Progenitor cell of endocrine pancreas (in vitro differentiated cells): ENCODE data around the gene TEAD1. TPM values are rescaled to one million over a fixed set of nuclear protein-coding genes. Genes with fewer than 3 reads are reported as not detected.
A peak's percentile ranks its signal among the peaks of the same experiment; 100 is the strongest.

Experiments used
- DNase-seq: peaks from one replicate; pipeline ENCODE4 v3.0.0; 2021; ENCODE audit warnings: low spot score; ENCODE audit not compliant: unreplicated experiment
- H3K27ac Mint-ChIP-seq: 2 replicates; pipeline ENCODE4 v1.8.0; 2021; ENCODE audit warnings: mild to moderate bottlenecking, moderate library complexity, mixed read lengths
- H3K27me3 Mint-ChIP-seq: 2 replicates; pipeline ENCODE4 v1.8.0; 2021; ENCODE audit warnings: mixed read lengths
- H3K36me3 Mint-ChIP-seq: 2 replicates; pipeline ENCODE4 v1.8.0; 2022; ENCODE audit warnings: mixed read lengths; ENCODE audit not compliant: insufficient read depth
- H3K4me1 Mint-ChIP-seq: 2 replicates; pipeline ENCODE4 v1.8.0; 2021; ENCODE audit warnings: low read depth, mixed read lengths
- H3K4me3 Mint-ChIP-seq: 2 replicates; pipeline ENCODE4 v1.8.0; 2021; ENCODE audit warnings: low read depth, mild to moderate bottlenecking, moderate library complexity, mixed read lengths
- H3K9me3 Mint-ChIP-seq: 2 replicates; pipeline ENCODE4 v1.8.0; 2021; ENCODE audit warnings: low read depth, mixed read lengths
- total RNA-seq: library from RNA; stranded (reverse); gene quantifications from 2 replicates; pipeline ENCODE4 v1.2.1, GENCODE V29; 2021
- TF ChIP-seq, protein P1 (sequence below): fragments of 200-600 bp; sonication (generic); IDR thresholded peaks from one replicate; pipeline ENCODE4 v1.5.0; 2021; ENCODE audit warnings: antibody characterized with exemption, mild to moderate bottlenecking; ENCODE audit not compliant: unreplicated experiment

Gene TEAD1
- total RNA-seq, 1 donor from 2014 or later = 92.4 TPM

DNA sequence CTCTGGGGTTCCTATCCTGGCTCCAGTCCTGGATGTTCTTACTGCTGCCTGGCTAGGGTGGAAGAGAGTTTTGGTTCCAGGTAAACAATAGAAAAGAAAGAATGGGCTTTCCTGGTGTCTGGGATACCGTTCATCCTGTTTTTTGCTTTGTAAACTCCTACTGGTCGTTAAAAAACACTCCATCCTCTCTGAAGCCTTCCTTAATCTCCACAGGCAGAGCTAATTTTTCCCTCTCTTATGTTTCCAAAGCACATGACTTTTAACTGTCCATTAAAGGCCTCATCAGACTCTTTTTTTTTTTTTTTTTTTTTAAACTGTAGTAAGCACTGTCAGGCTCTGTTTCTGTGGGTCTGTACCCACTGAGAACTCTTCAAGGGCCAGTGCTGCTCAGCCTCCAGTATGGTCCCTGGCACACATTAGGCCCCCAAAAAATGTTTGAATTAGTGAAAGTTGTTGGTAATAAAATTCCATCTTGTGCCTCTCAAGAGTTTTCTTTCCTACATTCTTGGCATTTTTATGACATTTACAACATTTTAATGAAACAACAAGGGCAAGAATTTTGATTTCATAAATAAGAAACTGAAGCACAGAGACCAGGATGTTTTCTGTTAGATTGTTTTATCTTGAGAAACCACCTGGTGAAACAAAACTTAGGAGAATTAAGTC is 104.2 kb downstream of the TEAD1 start:
- peaks cover 19% of the 10 kb centered on the region for H3K4me1 Mint-ChIP-seq
- H3K4me3 Mint-ChIP-seq = no peak overlapping the region
- H3K27me3 Mint-ChIP-seq = no peaks in the 10 kb centered on the region
- peaks cover 21% of the 10 kb centered on the region for H3K36me3 Mint-ChIP-seq
- TF ChIP-seq, protein P1, sequence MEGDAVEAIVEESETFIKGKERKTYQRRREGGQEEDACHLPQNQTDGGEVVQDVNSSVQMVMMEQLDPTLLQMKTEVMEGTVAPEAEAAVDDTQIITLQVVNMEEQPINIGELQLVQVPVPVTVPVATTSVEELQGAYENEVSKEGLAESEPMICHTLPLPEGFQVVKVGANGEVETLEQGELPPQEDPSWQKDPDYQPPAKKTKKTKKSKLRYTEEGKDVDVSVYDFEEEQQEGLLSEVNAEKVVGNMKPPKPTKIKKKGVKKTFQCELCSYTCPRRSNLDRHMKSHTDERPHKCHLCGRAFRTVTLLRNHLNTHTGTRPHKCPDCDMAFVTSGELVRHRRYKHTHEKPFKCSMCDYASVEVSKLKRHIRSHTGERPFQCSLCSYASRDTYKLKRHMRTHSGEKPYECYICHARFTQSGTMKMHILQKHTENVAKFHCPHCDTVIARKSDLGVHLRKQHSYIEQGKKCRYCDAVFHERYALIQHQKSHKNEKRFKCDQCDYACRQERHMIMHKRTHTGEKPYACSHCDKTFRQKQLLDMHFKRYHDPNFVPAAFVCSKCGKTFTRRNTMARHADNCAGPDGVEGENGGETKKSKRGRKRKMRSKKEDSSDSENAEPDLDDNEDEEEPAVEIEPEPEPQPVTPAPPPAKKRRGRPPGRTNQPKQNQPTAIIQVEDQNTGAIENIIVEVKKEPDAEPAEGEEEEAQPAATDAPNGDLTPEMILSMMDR = no peak
- H3K9me3 Mint-ChIP-seq = peaks cover 8% of the 10 kb centered on the region
- DNase-seq = no peak
- H3K27ac Mint-ChIP-seq = peak overlapping the region; percentile 14

DNA sequence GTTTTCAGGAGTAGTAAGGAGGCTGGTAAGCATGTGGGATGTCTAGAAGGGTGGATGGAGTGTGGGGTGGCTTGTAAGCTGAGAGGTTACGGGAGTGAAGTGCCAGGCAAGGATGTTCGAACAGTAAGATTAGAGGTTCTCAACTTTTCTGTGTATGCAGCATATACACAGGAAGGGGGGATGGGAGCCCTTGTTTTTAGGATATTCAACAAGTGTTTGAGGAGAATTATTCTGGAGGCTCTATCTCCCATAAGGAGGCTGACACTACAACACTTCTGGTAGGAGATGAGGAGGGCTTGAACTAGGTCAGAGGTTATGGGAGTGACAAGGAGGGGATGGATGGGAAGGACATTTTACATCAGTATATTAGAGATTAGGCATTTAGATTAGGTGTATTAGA is 109.5 kb downstream of the TEAD1 start:
- H3K4me1 Mint-ChIP-seq = peaks cover 6% of the 10 kb centered on the region
- peaks cover 17% of the 10 kb centered on the region for H3K36me3 Mint-ChIP-seq
- H3K27ac Mint-ChIP-seq = no peak overlapping the region
- peaks cover 8% of the 10 kb centered on the region for H3K9me3 Mint-ChIP-seq
- TF ChIP-seq, protein P1 = no peak
- H3K4me3 Mint-ChIP-seq = no peak overlapping the region
- no peaks in the 10 kb centered on the region for H3K27me3 Mint-ChIP-seq
- DNase-seq = no peak

DNA sequence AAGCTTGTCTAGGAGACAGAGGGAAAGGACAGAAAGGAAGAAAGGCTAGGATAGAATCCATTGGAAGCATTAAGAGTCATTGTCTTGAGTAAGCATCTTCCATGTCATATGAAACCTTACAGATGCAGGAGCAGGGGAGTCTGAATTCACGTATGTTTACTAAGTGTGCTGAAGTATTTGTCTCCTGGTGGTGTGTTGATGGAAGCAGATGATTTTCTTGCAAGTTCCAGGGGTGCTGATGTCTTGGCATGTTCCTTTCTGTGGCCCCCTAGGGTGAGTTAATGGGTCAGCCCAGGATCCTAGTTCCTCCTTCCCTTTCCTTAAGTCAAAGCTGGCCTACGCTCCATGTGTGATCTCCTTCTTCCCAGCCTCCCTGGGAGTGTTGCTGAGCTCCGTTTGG is 110.2 kb downstream of the TEAD1 start:
- peaks cover 13% of the 10 kb centered on the region for H3K36me3 Mint-ChIP-seq
- peaks cover 4% of the 10 kb centered on the region for H3K9me3 Mint-ChIP-seq
- DNase-seq = no peak
- H3K4me3 Mint-ChIP-seq = no peak overlapping the region
- TF ChIP-seq, protein P1 = no peak
- H3K27me3 Mint-ChIP-seq = no peaks in the 10 kb centered on the region
- H3K27ac Mint-ChIP-seq = no peak overlapping the region
- H3K4me1 Mint-ChIP-seq = peaks cover 3% of the 10 kb centered on the region

- Mint-ChIP-seq H3K4me1 (peaks cover 4% of the 10 kb centered on the region), H3K9me3 (no peaks in the 10 kb centered on the region), H3K27me3 (no peaks in the 10 kb centered on the region), H3K36me3 (peaks cover 8% of the 10 kb centered on the region), H3K27ac (no peak overlapping the region), H3K4me3 (no peak overlapping the region)
- TF ChIP-seq, protein P1 = no peak
- DNase-seq = no peak
Measured at GRCh38 chr11:12784987-12785386, 110.8 kb downstream of the TEAD1 start.

DNA sequence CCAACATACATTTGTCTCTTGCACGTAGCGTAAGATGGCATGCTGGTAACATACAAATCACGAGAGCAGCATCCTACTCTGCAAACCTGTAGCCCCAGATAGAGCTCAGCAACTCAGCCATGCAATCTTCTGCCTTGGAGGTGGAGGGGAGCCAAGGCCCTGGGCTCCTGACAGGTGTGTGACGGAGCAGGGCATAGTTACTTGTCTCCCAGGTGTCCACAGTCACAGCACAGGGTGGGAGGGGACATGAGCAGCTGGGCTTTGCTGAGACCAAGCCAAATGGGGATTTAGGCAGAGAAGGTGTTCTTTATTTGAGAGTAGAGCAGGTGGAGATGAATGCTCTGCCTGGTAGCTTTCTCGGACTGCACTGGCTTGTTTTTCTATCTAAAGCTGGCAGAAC is 111.7 kb downstream of the TEAD1 start:
- no peak for DNase-seq
- Mint-ChIP-seq H3K36me3 (peaks cover 4% of the 10 kb centered on the region), H3K4me3 (no peak overlapping the region), H3K9me3 (no peaks in the 10 kb centered on the region), H3K27ac (no peak overlapping the region), H3K4me1 (peaks cover 4% of the 10 kb centered on the region), H3K27me3 (no peaks in the 10 kb centered on the region)
- TF ChIP-seq, protein P1 = no peak
